IgD-negative memory B cell (primary cell): ENCODE data around the gene SPATS2. TPM values are rescaled to one million over a fixed set of nuclear protein-coding genes. Genes with fewer than 3 reads are reported as not detected.

ENCODE experiments used
- H3K27ac Mint-ChIP-seq, 3 donors: one replicate each; pipeline ENCODE4 v1.8.0; 2020 to 2022; ENCODE audit warnings: mild to moderate bottlenecking in 3 of 3, mixed read lengths in 3 of 3, moderate library complexity in 1 of 3
- H3K27me3 Mint-ChIP-seq: one replicate; pipeline ENCODE4 v1.8.0; 2021; ENCODE audit warnings: mixed read lengths
- H3K36me3 Mint-ChIP-seq: one replicate; pipeline ENCODE4 v1.8.0; 2020; ENCODE audit warnings: mild to moderate bottlenecking, mixed read lengths
- H3K4me1 Mint-ChIP-seq, 3 donors: one replicate each; pipeline ENCODE4 v1.8.0; 2020 to 2022; ENCODE audit warnings: mixed read lengths in 3 of 3, mild to moderate bottlenecking in 1 of 3
- H3K4me3 Mint-ChIP-seq, 4 donors: one replicate each; pipeline ENCODE4 v1.8.0; 2020 to 2022; ENCODE audit warnings: mild to moderate bottlenecking in 4 of 4, mixed read lengths in 4 of 4, moderate library complexity in 3 of 4
- H3K9me3 Mint-ChIP-seq, 3 donors: one replicate each; pipeline ENCODE4 v1.8.0; 2020 to 2021; ENCODE audit warnings: mixed read lengths in 3 of 3, mild to moderate bottlenecking in 1 of 3
- polyA plus RNA-seq: library from polyadenylated mRNA; unstranded; fragments of 300-500 nt; fragmentation: Illumina TruSeq; gene quantifications from one replicate; pipeline ENCODE4 v1.2.3, GENCODE V29; 2021

The SPATS2 gene
- polyA plus RNA-seq, 1 donor from 2014 or later = 19.3 TPM

DNA sequence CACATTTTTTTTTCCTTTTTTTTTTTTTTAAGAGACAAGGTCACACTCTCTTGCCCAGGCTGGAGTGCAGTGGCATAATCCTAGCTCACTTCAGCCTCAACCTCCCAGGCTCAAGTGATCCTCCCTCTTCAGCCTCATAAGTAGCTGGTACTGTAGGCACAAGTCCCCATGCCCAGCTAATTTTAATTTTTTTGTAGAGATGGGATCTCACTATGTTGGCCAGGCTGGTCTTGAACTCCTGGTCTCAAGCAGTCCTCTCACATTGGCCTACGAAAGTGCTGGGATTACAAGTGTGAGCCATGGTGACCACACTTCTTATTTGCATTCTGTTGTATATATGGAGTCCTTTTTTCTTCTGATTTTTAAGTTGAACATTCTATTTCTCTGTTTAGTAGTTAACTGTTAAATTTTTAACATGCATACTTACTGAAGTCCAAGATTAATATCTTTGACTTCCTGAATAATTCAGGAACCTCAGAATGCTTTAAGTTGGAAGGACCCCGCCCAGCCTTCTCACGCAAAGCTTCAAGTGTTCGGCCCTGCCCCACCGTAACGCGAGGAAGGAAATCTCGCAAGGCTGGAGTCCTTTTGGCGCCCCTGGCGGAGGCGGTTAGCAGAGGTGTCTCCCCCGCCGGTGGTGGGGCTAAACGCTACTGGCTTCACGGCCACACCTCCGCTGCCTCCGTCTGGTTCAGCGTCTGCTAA, 21.6 kb downstream of the SPATS2 start:
- Mint-ChIP-seq H3K27ac (no peak overlapping the region), H3K9me3 (no peaks in the 10 kb centered on the region), H3K27me3 (no peaks in the 10 kb centered on the region), H3K36me3 (peaks cover 6% of the 10 kb centered on the region), H3K4me1 (peaks cover 4 to 8% (median 6%) of the 10 kb centered on the region in 3 donors), H3K4me3 (peak overlapping the region in 3 of 4 donors; percentile 30 to 56 (median 55))

DNA sequence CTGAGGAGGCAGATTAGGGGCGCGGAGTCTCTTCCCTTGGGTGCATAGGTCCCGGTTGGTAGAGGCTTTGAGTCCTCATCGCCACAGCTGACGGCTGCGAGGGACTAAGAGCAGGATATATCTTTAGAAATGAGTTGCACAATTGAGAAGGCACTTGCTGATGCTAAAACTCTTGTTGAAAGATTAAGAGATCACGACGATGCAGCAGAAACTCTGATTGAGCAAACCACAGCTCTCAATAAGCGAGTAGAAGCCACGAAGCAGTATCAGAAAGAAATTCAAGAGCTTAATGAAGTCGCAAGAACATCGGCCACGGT, 22.1 kb downstream of the SPATS2 start:
- Mint-ChIP-seq H3K36me3 (peaks cover 6% of the 10 kb centered on the region), H3K9me3 (no peaks in the 10 kb centered on the region), H3K4me3 (peak overlapping the region in 2 of 4 donors; percentile 41 to 56), H3K27me3 (no peaks in the 10 kb centered on the region), H3K4me1 (peaks cover under 1 to 8% (median 4%) of the 10 kb centered on the region in 3 donors), H3K27ac (no peak overlapping the region)

DNA sequence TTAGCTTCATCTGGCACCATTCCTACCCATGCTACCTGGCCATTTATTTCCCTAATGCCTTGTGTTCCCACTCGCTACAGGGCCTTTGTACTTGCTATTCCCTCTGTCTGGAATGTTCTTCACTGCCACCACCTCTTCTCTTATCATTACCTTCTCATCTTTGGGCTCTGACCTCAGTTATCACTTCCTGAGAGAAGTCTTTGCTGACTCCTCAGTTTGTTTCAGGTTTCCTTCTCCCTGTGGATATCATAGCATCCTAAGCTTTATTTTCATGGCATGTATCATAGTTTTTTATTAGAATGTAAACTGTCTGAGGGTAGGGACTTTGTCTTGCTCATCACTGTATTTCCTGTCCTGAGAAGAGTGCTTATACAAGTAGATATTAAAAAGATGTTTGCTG, 29.7 kb downstream of the SPATS2 start:
- Mint-ChIP-seq H3K27ac (no peak overlapping the region), H3K36me3 (peaks cover 3% of the 10 kb centered on the region), H3K4me1 (peaks cover 0 to 5% (median 3%) of the 10 kb centered on the region in 3 donors), H3K9me3 (no peaks in the 10 kb centered on the region), H3K27me3 (no peaks in the 10 kb centered on the region), H3K4me3 (no peak overlapping the region)

DNA sequence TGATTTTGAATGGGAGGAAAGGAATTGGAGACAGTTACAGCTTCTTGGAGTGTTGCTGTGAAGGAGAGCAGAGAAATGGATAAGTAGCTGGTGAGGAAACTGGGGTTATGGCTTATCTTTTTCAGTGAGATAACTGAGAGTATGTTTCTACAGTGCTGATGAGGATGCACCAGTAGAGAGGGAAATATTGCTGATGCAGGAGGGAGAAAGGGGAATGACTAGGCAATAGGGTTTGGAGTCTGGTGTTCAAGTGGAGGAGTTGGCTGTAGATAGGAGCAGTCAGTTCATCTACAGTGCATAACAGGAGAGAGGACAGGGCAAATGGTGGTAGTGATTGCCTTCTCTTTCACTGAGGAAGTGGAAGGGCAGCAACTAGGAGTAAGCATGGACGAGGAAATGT, 33.0 kb downstream of the SPATS2 start:
- Mint-ChIP-seq H3K9me3 (no peaks in the 10 kb centered on the region), H3K27ac (no peak overlapping the region), H3K27me3 (no peaks in the 10 kb centered on the region)

DNA sequence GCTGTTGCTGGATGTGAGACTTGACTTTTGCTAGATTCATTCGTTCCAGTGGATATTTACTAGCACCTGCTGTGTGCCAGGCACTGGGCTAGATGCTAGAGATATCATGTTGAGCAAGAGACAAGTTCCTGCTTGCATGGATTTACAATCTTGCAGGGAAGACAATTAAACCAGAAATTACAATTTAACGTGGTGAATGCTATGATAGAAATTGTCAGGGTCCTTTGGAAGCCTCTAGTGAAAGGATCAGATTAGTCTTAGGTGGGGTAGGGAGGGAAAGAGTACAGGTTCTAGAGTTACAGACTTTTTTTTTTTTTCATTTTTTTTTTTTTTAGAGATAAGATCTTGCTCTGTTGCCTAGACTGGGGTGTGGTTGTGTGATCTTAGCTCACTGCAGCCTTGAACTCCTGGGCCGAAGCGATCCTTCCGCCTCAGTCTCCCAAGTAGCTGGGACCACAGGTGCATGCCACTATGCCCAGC, 36.7 kb downstream of the SPATS2 start:
- no peaks in the 10 kb centered on the region for H3K9me3 Mint-ChIP-seq
- peak overlapping the region in 1 of 3 donors; percentile 16 for H3K27ac Mint-ChIP-seq
- H3K4me3 Mint-ChIP-seq = no peak overlapping the region
- H3K4me1 Mint-ChIP-seq = peaks cover 0 to 5% (median 4%) of the 10 kb centered on the region in 3 donors
- H3K27me3 Mint-ChIP-seq = no peaks in the 10 kb centered on the region
- peaks cover 7% of the 10 kb centered on the region for H3K36me3 Mint-ChIP-seq

More for the DNA sequence above, 33.0 kb downstream of the SPATS2 start:
- Mint-ChIP-seq H3K36me3 (peaks cover 5% of the 10 kb centered on the region), H3K4me3 (peak overlapping the region in 1 of 4 donors; percentile 34), H3K4me1 (peaks cover 0 to 5% (median 4%) of the 10 kb centered on the region in 3 donors)

DNA sequence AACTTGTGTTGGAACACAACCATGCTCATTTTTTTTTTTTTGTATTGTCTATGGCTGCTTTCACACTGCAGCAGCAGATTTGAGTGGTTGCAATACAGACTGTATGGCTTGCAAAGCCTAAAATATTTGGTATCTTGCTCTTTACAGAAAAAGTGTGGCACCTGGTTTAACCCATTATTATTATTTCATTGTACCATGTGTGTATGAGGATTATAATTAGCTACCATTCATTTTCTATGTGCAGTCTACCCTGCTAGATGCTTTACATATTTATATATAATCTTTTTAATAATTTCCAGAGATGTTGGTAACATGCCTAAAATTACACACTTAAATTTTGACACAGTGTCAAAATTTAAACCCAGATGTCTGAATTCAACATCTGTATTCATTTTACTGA, 37.7 kb downstream of the SPATS2 start:
- H3K4me3 Mint-ChIP-seq = no peak overlapping the region
- H3K36me3 Mint-ChIP-seq = peaks cover 8% of the 10 kb centered on the region
- H3K27ac Mint-ChIP-seq = peak overlapping the region in 1 of 3 donors; percentile 16
- no peaks in the 10 kb centered on the region for H3K9me3 Mint-ChIP-seq
- H3K27me3 Mint-ChIP-seq = no peaks in the 10 kb centered on the region
- H3K4me1 Mint-ChIP-seq = peaks cover 0 to 7% (median 4%) of the 10 kb centered on the region in 3 donors

DNA sequence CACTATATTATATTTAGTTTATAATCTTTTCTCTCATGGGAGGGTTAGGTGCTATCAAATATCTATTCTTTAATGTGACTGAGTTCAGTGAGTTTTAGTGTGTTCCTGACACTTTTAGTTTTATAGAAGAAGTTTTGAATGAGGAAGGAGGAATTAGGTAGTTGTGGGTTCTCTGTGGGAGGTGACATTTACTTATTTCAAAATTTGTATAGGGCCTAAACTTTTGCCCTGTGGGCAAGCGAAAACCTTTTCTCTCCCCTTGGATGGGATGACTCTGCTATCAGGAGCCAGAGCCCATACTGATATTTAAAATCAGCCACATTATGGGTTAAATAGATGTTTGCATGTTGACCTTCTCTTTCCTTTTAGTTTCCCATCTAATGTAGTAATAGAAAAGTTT, 43.6 kb downstream of the SPATS2 start:
- peaks cover 0 to 7% (median 0%) of the 10 kb centered on the region in 3 donors for H3K4me1 Mint-ChIP-seq
- no peaks in the 10 kb centered on the region for H3K27me3 Mint-ChIP-seq
- no peak overlapping the region for H3K4me3 Mint-ChIP-seq
- H3K9me3 Mint-ChIP-seq = no peaks in the 10 kb centered on the region
- no peak overlapping the region for H3K27ac Mint-ChIP-seq
- H3K36me3 Mint-ChIP-seq = peaks cover 6% of the 10 kb centered on the region

DNA sequence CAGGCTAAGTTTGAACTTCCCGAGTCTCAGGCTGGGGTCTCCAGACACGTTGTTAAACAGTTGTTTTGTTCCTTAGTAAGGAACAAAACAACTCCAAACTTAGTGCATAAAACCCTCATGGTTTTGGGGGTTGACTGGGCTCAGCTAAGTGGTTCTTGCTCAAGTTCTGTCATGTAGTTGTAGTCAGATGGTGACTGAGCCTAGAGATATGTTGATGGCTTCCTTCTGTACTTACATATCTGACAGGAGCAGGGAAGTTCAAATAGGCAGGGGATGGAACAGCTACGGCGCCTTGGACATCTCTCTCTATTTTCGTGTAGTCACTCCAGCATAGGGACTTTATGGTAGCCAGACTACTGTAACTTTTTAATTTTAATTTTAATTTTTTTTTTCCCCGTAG, 45.7 kb downstream of the SPATS2 start:
- H3K9me3 Mint-ChIP-seq = no peaks in the 10 kb centered on the region
- H3K36me3 Mint-ChIP-seq = peaks cover 11% of the 10 kb centered on the region
- H3K4me1 Mint-ChIP-seq = peaks cover 0 to 7% (median 4%) of the 10 kb centered on the region in 3 donors
- no peak overlapping the region for H3K4me3 Mint-ChIP-seq
- H3K27me3 Mint-ChIP-seq = no peaks in the 10 kb centered on the region
- no peak overlapping the region for H3K27ac Mint-ChIP-seq

DNA sequence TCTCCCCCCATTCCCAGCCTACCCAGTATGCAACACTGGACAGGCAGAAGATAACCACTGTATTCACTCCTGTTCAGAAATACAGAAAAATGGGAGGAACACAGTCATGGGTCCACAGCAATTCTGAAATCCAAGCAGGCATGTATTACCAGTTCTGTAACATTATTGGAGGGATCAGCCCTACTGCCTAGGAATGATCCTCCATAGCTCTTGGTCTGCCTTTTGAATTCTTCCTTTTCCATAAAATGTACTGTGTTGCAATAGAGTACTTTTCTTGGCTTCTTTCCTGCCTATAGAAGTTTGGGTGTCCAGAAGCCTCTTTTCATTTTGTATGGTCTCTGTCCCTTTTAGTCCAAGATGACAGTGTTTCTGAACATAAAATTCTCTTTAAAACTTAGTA, 46.5 kb downstream of the SPATS2 start:
- no peak overlapping the region for H3K4me3 Mint-ChIP-seq
- peaks cover 9% of the 10 kb centered on the region for H3K36me3 Mint-ChIP-seq
- H3K4me1 Mint-ChIP-seq = peaks cover 0 to 7% (median 4%) of the 10 kb centered on the region in 3 donors
- no peaks in the 10 kb centered on the region for H3K27me3 Mint-ChIP-seq
- no peaks in the 10 kb centered on the region for H3K9me3 Mint-ChIP-seq
- H3K27ac Mint-ChIP-seq = no peak overlapping the region

DNA sequence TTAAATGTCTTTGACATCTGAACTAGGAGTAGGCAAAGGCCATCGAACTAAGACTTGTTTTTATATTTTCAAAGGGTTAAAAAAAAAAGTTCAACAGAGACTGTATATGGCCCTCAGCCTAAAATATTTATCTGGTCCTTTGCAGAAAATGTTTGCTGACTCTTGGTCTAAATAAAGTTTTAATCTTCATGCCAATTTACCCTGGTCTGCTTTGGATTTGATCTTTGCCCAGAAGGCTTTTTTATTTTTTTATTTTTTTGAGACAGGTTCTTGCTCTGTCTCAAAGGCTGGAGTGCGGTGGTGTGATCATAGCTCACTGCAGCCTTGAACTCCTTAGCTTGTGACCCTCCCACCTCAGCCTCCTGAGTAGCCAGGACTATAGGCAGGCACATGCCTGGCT, 47.1 kb downstream of the SPATS2 start:
- Mint-ChIP-seq H3K27ac (no peak overlapping the region), H3K9me3 (no peaks in the 10 kb centered on the region), H3K4me3 (no peak overlapping the region), H3K27me3 (no peaks in the 10 kb centered on the region), H3K36me3 (peaks cover 8% of the 10 kb centered on the region), H3K4me1 (peaks cover 0 to 7% (median 4%) of the 10 kb centered on the region in 3 donors)

DNA sequence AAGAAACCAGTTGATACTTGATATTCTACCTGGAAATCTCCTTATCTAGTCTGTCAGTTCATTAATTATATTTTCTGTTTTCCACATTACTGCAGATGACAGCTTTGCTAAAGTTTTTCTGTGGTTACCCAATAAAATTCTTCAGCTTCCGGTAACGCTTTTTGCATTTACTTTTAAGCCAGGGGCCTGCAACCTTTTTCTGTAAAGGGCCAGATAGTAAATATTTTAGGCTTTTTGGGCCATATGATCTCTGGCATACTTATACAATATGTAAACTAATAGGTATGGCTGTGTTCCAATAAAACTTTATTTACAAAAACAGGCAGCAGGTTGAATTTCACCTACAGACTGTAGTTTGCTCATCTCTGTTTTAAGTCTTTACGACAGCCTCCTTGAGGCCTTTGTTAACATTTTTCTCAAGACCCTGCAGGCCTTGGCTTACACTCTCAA, 48.3 kb downstream of the SPATS2 start:
- no peaks in the 10 kb centered on the region for H3K9me3 Mint-ChIP-seq
- H3K27me3 Mint-ChIP-seq = no peaks in the 10 kb centered on the region
- no peak overlapping the region for H3K4me3 Mint-ChIP-seq
- H3K4me1 Mint-ChIP-seq = peaks cover 0 to 5% (median 4%) of the 10 kb centered on the region in 3 donors
- H3K36me3 Mint-ChIP-seq = peaks cover 8% of the 10 kb centered on the region
- H3K27ac Mint-ChIP-seq = no peak overlapping the region

DNA sequence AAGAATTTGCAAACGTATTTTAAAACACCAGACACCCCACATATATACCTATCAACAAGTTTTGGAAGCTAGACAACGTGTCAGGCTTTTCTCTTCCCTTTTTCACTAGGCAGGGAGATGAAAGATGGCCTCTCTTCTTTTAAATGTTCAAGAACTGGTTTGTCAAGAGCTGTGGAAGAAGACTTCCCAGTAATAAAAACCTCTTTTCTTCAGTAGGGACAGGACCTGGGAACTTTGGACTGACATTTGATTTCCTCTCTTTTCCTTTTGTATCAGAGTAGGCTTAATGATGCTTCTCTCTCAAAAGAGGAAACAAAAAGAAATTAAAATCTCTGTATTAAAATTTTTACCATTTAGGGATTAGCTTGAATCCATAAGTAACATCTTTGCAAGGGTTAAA, 49.6 kb downstream of the SPATS2 start:
- H3K27me3 Mint-ChIP-seq = no peaks in the 10 kb centered on the region
- peaks cover 0 to 4% (median 0%) of the 10 kb centered on the region in 3 donors for H3K4me1 Mint-ChIP-seq
- H3K9me3 Mint-ChIP-seq = no peaks in the 10 kb centered on the region
- peaks cover 8% of the 10 kb centered on the region for H3K36me3 Mint-ChIP-seq
- H3K27ac Mint-ChIP-seq = no peak overlapping the region
- no peak overlapping the region for H3K4me3 Mint-ChIP-seq

DNA sequence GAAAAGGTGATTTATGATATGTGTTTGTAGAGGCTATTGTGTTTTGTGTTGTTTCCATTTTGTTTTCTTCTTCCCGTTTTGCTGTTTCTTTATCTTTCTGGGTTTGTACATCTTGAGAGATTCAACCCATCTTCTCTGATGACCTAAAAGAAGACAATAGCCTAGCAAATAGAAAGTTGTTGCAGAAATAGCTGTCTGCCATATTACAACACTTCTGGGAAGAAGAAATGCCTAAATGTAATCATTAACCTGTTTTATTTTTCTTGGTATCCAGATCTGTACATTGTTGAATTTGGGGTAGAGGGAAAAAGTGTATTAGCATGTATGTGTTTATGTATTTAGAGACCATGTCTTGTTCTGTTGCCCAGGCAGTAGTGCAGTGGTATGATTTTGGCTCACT, 50.3 kb downstream of the SPATS2 start:
- no peak overlapping the region for H3K4me3 Mint-ChIP-seq
- no peaks in the 10 kb centered on the region for H3K9me3 Mint-ChIP-seq
- H3K27me3 Mint-ChIP-seq = no peaks in the 10 kb centered on the region
- peaks cover 8% of the 10 kb centered on the region for H3K36me3 Mint-ChIP-seq
- no peak overlapping the region for H3K27ac Mint-ChIP-seq
- H3K4me1 Mint-ChIP-seq = peaks cover 0 to 6% (median 0%) of the 10 kb centered on the region in 3 donors

DNA sequence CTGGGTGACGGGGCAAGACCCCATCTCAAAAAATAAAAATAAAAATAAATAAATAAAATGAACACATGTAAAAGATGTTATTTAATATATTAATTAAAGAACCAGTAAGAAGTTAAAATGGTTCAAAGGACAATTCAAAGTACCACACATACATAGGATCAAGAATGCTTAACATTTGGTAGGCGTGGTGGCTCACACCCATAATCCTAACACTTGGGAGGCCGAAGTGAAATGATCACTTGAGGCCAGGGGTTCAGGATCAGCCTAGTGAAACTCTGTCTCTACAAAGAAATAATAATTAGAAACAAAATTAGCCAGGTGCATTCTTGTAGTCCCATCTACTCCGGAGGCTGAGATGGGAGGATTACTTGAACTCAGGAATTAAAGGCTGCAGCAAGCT, 53.3 kb downstream of the SPATS2 start:
- Mint-ChIP-seq H3K27me3 (no peaks in the 10 kb centered on the region), H3K36me3 (peaks cover 4% of the 10 kb centered on the region), H3K4me3 (no peak overlapping the region), H3K27ac (no peak overlapping the region), H3K4me1 (peaks cover 0 to 6% (median 4%) of the 10 kb centered on the region in 3 donors), H3K9me3 (no peaks in the 10 kb centered on the region)

DNA sequence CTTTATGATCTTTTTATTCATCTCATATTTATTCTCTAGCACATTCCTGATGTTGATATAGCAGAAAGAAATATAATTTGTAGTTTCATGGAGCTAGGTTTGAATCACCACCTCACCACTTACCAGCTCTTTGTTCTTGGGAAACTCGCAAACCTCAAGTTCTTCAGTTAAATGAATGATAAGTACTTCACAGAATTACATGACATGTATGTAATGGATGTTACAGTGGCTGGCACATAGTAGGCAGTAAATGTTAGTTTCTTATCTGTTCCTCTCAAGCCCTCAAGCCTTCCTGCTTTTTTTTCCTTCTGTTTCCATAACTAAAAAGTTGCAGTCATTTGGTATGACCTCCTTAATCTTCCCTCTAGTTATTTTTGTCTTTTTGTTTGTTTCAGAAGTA, 54.9 kb downstream of the SPATS2 start:
- no peak overlapping the region for H3K4me3 Mint-ChIP-seq
- H3K36me3 Mint-ChIP-seq = peaks cover 1% of the 10 kb centered on the region
- peaks cover 0 to 6% (median 4%) of the 10 kb centered on the region in 3 donors for H3K4me1 Mint-ChIP-seq
- H3K27ac Mint-ChIP-seq = peak overlapping the region in 1 of 3 donors; percentile 9
- no peaks in the 10 kb centered on the region for H3K9me3 Mint-ChIP-seq
- H3K27me3 Mint-ChIP-seq = no peaks in the 10 kb centered on the region

DNA sequence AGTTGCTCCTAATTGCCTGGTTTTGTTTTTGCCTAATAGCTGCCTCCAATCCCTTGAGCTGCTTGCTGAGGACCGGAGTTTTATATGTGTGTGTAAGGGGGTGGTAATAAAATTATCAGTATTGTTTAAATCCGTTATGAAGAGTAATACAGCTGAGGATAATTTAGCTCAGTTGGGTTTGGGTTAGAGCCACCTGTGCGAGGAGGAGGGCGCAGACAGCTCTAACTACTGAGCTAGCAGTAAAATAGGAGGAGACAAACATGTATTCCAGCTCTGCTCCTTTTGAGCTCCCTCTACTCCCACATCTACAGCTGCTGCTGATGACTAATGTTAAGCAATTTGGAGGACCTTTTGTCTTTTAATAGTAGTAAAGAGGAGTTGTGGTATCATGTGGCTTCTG, 61.5 kb downstream of the SPATS2 start:
- H3K27me3 Mint-ChIP-seq = no peaks in the 10 kb centered on the region
- H3K9me3 Mint-ChIP-seq = no peaks in the 10 kb centered on the region
- H3K4me1 Mint-ChIP-seq = peaks cover 12 to 19% (median 19%) of the 10 kb centered on the region in 3 donors
- peaks cover 4% of the 10 kb centered on the region for H3K36me3 Mint-ChIP-seq
- H3K4me3 Mint-ChIP-seq = peak overlapping the region; percentile 34 to 85 (median 52)
- H3K27ac Mint-ChIP-seq = peak overlapping the region; percentile 17 to 96 (median 83)
